COLO668 (cell line): Measurements from ENCODE around the gene ANKRD9.
A peak's percentile ranks its signal among the peaks of the same experiment; 100 is the strongest.
"Not testable (repeated sequence)": the region's sequence is repeated elsewhere in the genome, so short reads cannot be mapped to it uniquely, and the experiment has no call there.

ENCODE experiments used
- DNase-seq: peaks from one replicate; lab custom pipeline; 2025; ENCODE audit not compliant: unreplicated experiment; lab: John Stamatoyannopoulos, UW

The ANKRD9 gene

GRCh38 chr14:102538602-102539543 is 29.3 kb upstream of the ANKRD9 start:
- no peak for DNase-seq

- no peak for DNase-seq
Observed at GRCh38 chr14:102537981-102538601, 28.5 kb upstream of the ANKRD9 start.

- DNase-seq, result no peak
Observed at GRCh38 chr14:102532204-102532658, 22.7 kb upstream of the ANKRD9 start.

GRCh38 chr14:102530828-102531478 is 21.4 kb upstream of the ANKRD9 start:
- no peak for DNase-seq

GRCh38 chr14:102528431-102529170 is 19.0 kb upstream of the ANKRD9 start:
- DNase-seq, result no peak

GRCh38 chr14:102525929-102526497 is 16.4 kb upstream of the ANKRD9 start:
- DNase-seq, result no peak

GRCh38 chr14:102525219-102525928 is 15.8 kb upstream of the ANKRD9 start:
- peak; percentile 61 for DNase-seq

GRCh38 chr14:102524451-102525218 is 15.1 kb upstream of the ANKRD9 start:
- peak; percentile 98 for DNase-seq

GRCh38 chr14:102523569-102524450 is 14.2 kb upstream of the ANKRD9 start:
- DNase-seq, result no peak

GRCh38 chr14:102523200-102523568 is 13.6 kb upstream of the ANKRD9 start:
- no peak for DNase-seq

- not testable (repeated sequence) for DNase-seq
Observed at GRCh38 chr14:102519709-102520108, 10.1 kb upstream of the ANKRD9 start.

- no peak for DNase-seq
Observed at GRCh38 chr14:102518063-102518648, 8.6 kb upstream of the ANKRD9 start.

GRCh38 chr14:102517392-102518062 is 8.0 kb upstream of the ANKRD9 start:
- DNase-seq, result no peak

- peak; percentile 45 for DNase-seq
Observed at GRCh38 chr14:102516531-102517391, 7.2 kb upstream of the ANKRD9 start.

- no peak for DNase-seq
Observed at GRCh38 chr14:102514987-102515733, 5.6 kb upstream of the ANKRD9 start.
